NB4 (cell line): ENCODE measurements around the gene SCG2.

ENCODE experiments used
- CTCF ChIP-seq: IDR thresholded peaks from one replicate; pipeline ENCODE4 v1.5.1; 2012; ENCODE audit warnings: low read depth, low read length
- MAX ChIP-seq: IDR thresholded peaks from 2 replicates; pipeline ENCODE4 v1.6.1; 2011; ENCODE audit warnings: low read depth, low read length

- TF ChIP-seq MAX (no peak), CTCF (no peak)
Measured at GRCh38 chr2:223607476-223607875, 5.3 kb upstream of the SCG2 start.
